ENCODE data around the gene MGAT5B. TPM values are rescaled to one million over a fixed set of nuclear protein-coding genes. Genes with fewer than 3 reads are reported as not detected.
A peak's percentile ranks its signal among the peaks of the same experiment; 100 is the strongest.

The MGAT5B gene
- polyA plus RNA-seq (2011; rRNA removed) (0.23 and 0.58 TPM in 2 replicates), polyA minus RNA-seq (2011; rRNA and poly(A)+ RNA removed) (0.26 and 0.28 TPM in 2 replicates)

DNA sequence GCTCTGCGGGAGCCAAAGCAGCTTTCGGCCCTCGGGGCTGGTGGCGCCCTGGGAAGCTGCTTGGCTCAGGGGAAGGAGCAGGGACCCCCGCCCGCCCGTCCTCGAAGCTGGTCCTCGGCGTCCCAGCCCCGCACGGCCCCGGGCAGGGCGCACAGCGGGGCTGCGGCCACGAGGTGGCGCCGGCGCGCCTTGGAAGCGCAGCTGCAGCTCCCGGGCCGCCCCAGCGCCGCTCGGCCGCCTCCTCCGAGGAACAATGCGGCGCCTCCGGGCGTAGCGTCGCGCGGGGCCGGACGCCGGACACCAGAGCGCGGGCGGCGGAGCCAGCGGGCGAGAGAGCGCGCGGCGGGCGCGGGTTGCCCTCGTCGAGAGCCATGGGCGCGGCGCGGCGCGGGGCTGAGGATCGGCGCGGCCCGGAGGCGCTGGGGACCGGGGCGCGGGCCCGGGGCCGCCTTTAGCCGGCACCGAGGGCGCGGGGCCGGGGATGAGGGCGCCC, at the start of gene MGAT5B:
Gene MGAT5B, plus strand, starts transcription at position 229 of the 493 bp plus-strand sequence. CDS start 626 bp downstream, outside the sequence.
- Histone ChIP-seq H3K4me3 (ENCODE audit: low read depth, low read length) (no peak within 1 kb of the TSS; the same call in 1 of the 2 replicates), H3K27me3 (ENCODE audit: control insufficient read depth, insufficient read depth, low read length) (peaks cover 10% of the 10 kb centered on the region), H3K36me3 (ENCODE audit: control insufficient read depth, insufficient read depth, low read length) (no peaks in the 10 kb centered on the region)
- POLR2A ChIA-PET = no interaction called here
- TF ChIP-seq, protein P1, sequence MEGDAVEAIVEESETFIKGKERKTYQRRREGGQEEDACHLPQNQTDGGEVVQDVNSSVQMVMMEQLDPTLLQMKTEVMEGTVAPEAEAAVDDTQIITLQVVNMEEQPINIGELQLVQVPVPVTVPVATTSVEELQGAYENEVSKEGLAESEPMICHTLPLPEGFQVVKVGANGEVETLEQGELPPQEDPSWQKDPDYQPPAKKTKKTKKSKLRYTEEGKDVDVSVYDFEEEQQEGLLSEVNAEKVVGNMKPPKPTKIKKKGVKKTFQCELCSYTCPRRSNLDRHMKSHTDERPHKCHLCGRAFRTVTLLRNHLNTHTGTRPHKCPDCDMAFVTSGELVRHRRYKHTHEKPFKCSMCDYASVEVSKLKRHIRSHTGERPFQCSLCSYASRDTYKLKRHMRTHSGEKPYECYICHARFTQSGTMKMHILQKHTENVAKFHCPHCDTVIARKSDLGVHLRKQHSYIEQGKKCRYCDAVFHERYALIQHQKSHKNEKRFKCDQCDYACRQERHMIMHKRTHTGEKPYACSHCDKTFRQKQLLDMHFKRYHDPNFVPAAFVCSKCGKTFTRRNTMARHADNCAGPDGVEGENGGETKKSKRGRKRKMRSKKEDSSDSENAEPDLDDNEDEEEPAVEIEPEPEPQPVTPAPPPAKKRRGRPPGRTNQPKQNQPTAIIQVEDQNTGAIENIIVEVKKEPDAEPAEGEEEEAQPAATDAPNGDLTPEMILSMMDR (IDR thresholded peaks at IDR 0.05; ENCODE audit: insufficient read depth, low read depth, low read length) = peak; percentile 19; the same call in 1 of the 2 replicates
- CTCF ChIA-PET = interaction anchor here (0.5 to 7.1 kb wide), 40 partner anchors 9 to 441 kb away, joined by 3 to 176 read pairs (median 5); partner anchors contain the start of gene MFSD11
- no peak for DNase-seq (ENCODE audit: low read depth)

DNA sequence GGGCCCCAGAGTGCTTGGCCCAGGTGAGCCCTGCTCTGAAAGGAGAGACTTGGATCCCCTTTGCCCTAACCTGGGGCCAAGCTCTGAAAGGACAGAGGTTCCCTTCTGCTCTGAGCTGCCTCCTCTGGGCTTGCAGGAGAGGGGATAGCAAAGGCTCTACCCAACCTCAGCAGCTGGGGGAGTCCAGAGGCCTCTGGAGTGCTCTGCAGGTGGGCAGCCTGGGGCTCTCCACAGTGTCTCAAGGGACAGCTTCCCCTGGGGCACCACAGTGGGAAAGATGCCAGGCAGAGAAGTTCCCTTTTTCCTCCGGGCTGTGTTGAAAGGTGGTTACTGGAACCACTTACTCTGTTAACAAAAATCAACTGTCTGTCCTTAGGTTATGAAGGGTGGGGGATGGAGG, 48.2 kb upstream of the MGAT5B start:
- ChIA-PET POLR2A (no interaction called here), CTCF (interaction anchor here (0.9 kb wide), 1 partner anchor 236 kb away, joined by 4 read pairs; no protein-coding TSS in a partner anchor)
- no peak for DNase-seq (ENCODE audit: low read depth)
- Histone ChIP-seq H3K4me3 (ENCODE audit: low read depth, low read length) (no peak overlapping the region), H3K36me3 (ENCODE audit: control insufficient read depth, insufficient read depth, low read length) (no peaks in the 10 kb centered on the region), H3K27me3 (ENCODE audit: control insufficient read depth, insufficient read depth, low read length) (peaks cover 5% of the 10 kb centered on the region)
- TF ChIP-seq, protein P1 (IDR thresholded peaks at IDR 0.05; ENCODE audit: insufficient read depth, low read depth, low read length) = no peak

- TF ChIP-seq, protein P1 (IDR thresholded peaks at IDR 0.05; ENCODE audit: insufficient read depth, low read depth, low read length) = no peak
- CTCF ChIA-PET = interaction anchor here (0.9 kb wide), 1 partner anchor 236 kb away, joined by 4 read pairs; no protein-coding TSS in a partner anchor
- no peak for DNase-seq (ENCODE audit: low read depth)
- H3K4me3 ChIP-seq (ENCODE audit: low read depth, low read length) = no peak overlapping the region
- no peaks in the 10 kb centered on the region for H3K36me3 ChIP-seq (ENCODE audit: control insufficient read depth, insufficient read depth, low read length)
- H3K27me3 ChIP-seq (ENCODE audit: control insufficient read depth, insufficient read depth, low read length) = peaks cover 5% of the 10 kb centered on the region
- POLR2A ChIA-PET = no interaction called here
Measured at GRCh38 chr17:76820561-76820960, 47.6 kb upstream of the MGAT5B start.

GRCh38 chr17:76822184-76822778, 45.9 kb upstream of the MGAT5B start:
- Histone ChIP-seq H3K36me3 (ENCODE audit: control insufficient read depth, insufficient read depth, low read length) (no peaks in the 10 kb centered on the region), H3K4me3 (ENCODE audit: low read depth, low read length) (no peak overlapping the region), H3K27me3 (ENCODE audit: control insufficient read depth, insufficient read depth, low read length) (peaks cover 5% of the 10 kb centered on the region)
- CTCF ChIA-PET = interaction anchor here (0.7 to 0.8 kb wide), 2 partner anchors 28 to 234 kb away, joined by 3 to 4 read pairs; no protein-coding TSS in a partner anchor
- POLR2A ChIA-PET = no interaction called here
- DNase-seq (ENCODE audit: low read depth) = no peak
- TF ChIP-seq, protein P1 (IDR thresholded peaks at IDR 0.05; ENCODE audit: insufficient read depth, low read depth, low read length) = no peak

DNA sequence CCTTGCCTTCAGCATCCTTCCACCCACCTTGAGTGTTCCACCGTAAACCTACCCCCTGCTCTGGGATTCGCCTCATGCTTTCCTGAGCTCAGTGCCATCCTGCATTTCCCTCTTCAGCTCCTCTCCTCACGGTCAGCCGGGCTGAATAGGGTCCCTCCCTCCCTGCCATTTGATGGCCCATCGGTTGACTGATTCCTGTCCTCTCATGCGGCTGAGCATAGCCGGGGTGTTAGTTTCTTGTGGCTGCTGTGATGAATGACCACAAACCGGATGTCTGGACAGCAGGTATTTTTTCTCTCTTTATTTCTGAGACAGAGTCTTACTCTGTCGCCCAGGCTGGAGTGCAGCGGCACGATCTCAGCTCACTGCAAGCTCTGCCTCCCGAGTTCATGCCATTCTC, 44.1 kb upstream of the MGAT5B start:
- H3K4me3 ChIP-seq (ENCODE audit: low read depth, low read length) = no peak overlapping the region
- H3K36me3 ChIP-seq (ENCODE audit: control insufficient read depth, insufficient read depth, low read length) = no peaks in the 10 kb centered on the region
- TF ChIP-seq, protein P1 (IDR thresholded peaks at IDR 0.05; ENCODE audit: insufficient read depth, low read depth, low read length) = no peak
- DNase-seq (ENCODE audit: low read depth) = no peak
- CTCF ChIA-PET = interaction anchor here (0.6 to 1.0 kb wide), 3 partner anchors 9 to 87 kb away, joined by 3 read pairs; partner anchors contain the start of gene SRSF2
- POLR2A ChIA-PET = no interaction called here
- peaks cover 3% of the 10 kb centered on the region; the same call in 1 of the 2 replicates for H3K27me3 ChIP-seq (ENCODE audit: control insufficient read depth, insufficient read depth, low read length)
